Parathyroid adenoma (tissue), 2 donors: ENCODE measurements around the gene ADGRF5.
"Not testable (repeated sequence)": the region's sequence is repeated elsewhere in the genome, so short reads cannot be mapped to it uniquely, and the experiment has no call there.

ENCODE experiments used
- H2AFZ ChIP-seq: fragments of 300-600 bp; sonication (generic); one replicate; pipeline ENCODE4 v1.7.0; 2017; ENCODE audit warnings: antibody characterized with exemption, mild to moderate bottlenecking
- H3K27ac ChIP-seq: fragments of 300-600 bp; sonication (generic); one replicate; pipeline ENCODE4 v1.7.0; 2017
- H3K27me3 ChIP-seq: fragments of 300-600 bp; sonication (generic); one replicate; pipeline ENCODE4 v1.7.0; 2017; ENCODE audit warnings: low read length; ENCODE audit not compliant: control insufficient read depth, insufficient read depth
- H3K36me3 ChIP-seq: fragments of 300-600 bp; sonication (generic); one replicate; pipeline ENCODE4 v1.7.0; 2017; ENCODE audit warnings: low read length; ENCODE audit not compliant: control insufficient read depth, insufficient read depth
- H3K4me1 ChIP-seq: fragments of 300-600 bp; sonication (generic); one replicate; pipeline ENCODE4 v1.7.0; 2017; ENCODE audit warnings: control low read depth
- H3K4me2 ChIP-seq: fragments of 300-600 bp; sonication (generic); one replicate; pipeline ENCODE4 v1.7.0; 2017; ENCODE audit warnings: low read length
- H3K4me3 ChIP-seq: fragments of 300-600 bp; sonication (generic); one replicate; pipeline ENCODE4 v1.7.0; 2017; ENCODE audit warnings: low read depth, low read length
- H3K79me2 ChIP-seq: fragments of 300-600 bp; sonication (generic); one replicate; pipeline ENCODE4 v1.7.0; 2017; ENCODE audit warnings: control low read depth
- H3K9ac ChIP-seq: fragments of 300-600 bp; sonication (generic); one replicate; pipeline ENCODE4 v1.7.0; 2017; ENCODE audit warnings: mild to moderate bottlenecking
- H3K9me3 ChIP-seq: fragments of 300-600 bp; sonication (generic); one replicate; pipeline ENCODE4 v1.7.0; 2017; ENCODE audit warnings: low read length; ENCODE audit not compliant: control insufficient read depth
- TF ChIP-seq, protein P1 (sequence below): fragments of 300-600 bp; sonication (generic); IDR thresholded peaks from one replicate; pipeline ENCODE4 v1.7.0; 2017; ENCODE audit warnings: antibody characterized with exemption, mild to moderate bottlenecking
- donor health status: primary hyperparathyroidism.

ADGRF5 gene

DNA sequence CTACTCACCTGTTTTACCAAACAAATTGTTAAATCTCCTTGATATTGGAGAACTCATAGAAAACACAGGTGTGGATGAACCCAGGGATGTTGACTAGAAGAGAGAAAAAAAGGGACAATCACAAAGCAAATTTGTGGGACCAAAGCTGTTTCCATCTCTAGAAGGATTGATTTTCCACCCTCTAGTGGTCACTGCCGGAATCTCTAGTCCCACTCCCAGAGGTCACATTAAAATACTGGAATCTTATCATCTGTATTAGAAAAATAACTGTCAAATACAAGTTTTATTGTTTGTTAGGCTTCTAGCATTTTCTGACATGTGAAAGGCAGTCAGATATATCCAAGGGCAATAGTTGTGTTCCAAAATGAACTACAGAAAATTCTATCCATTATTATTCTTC lies 65.8 kb downstream of the ADGRF5 start:
- not testable (repeated sequence) for H3K9me3 ChIP-seq, H3K4me1 ChIP-seq, H3K27me3 ChIP-seq, H3K4me2 ChIP-seq, H3K79me2 ChIP-seq, H3K36me3 ChIP-seq, H3K9ac ChIP-seq, H3K27ac ChIP-seq, H3K4me3 ChIP-seq, H2AFZ ChIP-seq
- TF ChIP-seq, protein P1, sequence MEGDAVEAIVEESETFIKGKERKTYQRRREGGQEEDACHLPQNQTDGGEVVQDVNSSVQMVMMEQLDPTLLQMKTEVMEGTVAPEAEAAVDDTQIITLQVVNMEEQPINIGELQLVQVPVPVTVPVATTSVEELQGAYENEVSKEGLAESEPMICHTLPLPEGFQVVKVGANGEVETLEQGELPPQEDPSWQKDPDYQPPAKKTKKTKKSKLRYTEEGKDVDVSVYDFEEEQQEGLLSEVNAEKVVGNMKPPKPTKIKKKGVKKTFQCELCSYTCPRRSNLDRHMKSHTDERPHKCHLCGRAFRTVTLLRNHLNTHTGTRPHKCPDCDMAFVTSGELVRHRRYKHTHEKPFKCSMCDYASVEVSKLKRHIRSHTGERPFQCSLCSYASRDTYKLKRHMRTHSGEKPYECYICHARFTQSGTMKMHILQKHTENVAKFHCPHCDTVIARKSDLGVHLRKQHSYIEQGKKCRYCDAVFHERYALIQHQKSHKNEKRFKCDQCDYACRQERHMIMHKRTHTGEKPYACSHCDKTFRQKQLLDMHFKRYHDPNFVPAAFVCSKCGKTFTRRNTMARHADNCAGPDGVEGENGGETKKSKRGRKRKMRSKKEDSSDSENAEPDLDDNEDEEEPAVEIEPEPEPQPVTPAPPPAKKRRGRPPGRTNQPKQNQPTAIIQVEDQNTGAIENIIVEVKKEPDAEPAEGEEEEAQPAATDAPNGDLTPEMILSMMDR: peak; percentile 78

DNA sequence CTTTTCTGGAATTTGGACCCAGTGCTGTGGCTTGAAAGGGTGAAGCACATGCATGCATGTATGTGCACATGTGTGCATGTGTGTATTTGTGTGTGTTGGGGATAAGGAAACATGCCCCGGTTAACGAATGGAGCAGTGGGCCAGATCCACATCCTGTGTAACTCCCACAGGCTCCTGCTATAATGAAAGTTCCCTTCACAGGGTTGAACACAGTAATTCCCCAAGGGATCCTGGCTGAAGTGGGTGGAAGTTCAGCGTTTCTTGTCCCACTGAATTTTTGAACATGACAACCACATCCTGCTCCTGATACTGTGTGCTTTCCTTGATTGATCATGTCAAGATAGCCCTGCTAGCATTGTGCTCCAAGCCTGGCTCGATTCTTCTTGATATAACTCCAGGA lies 70.2 kb downstream of the ADGRF5 start:
- not testable (repeated sequence) for H3K9me3 ChIP-seq, H2AFZ ChIP-seq, H3K27me3 ChIP-seq, H3K4me3 ChIP-seq, H3K4me2 ChIP-seq, H3K36me3 ChIP-seq, H3K27ac ChIP-seq, H3K9ac ChIP-seq, H3K79me2 ChIP-seq, H3K4me1 ChIP-seq

DNA sequence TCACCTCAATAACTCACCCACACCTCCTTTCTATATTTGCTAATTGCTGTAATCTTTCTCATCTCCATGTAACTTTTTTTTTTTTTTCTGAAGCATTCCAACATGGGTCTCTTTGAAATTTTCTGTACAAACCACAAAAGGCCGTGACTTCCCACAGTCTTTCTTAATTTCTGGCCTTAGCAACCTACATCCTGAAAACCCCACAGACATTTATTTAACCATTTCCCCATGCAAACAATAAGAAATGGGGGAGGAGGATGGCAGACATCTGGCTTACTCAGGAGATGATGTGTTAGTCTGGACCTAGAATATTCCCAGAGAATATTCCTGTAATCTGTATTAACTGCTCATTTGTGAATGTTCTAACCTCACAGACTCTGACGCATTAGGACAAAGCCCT lies 70.9 kb downstream of the ADGRF5 start:
- H2AFZ ChIP-seq: no peak overlapping the region
- H3K9me3 ChIP-seq: no peaks in the 10 kb centered on the region
- no peaks in the 10 kb centered on the region for H3K4me1 ChIP-seq
- TF ChIP-seq, protein P1: no peak
- H3K4me2 ChIP-seq: no peak overlapping the region
- H3K36me3 ChIP-seq: no peaks in the 10 kb centered on the region
- H3K79me2 ChIP-seq: no peaks in the 10 kb centered on the region
- no peak overlapping the region for H3K27ac ChIP-seq
- no peaks in the 10 kb centered on the region for H3K27me3 ChIP-seq
- no peak overlapping the region for H3K4me3 ChIP-seq
- no peak overlapping the region for H3K9ac ChIP-seq

DNA sequence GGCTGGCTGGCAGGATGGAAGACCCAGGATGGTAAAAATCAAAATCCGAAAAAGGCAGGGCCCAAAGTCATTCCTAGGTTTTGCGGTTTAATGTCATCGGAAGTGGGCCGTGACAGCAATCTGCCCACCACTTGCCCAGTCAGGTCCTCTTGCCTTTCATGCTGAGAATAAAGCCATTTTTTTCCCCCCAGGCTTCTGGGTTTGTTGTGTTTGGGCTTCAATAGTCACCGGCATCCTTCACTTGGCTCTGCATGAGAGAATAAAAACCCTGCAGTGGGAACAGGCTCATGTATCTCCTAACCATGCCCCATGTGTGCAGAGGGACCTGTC lies 72.4 kb downstream of the ADGRF5 start:
- Histone ChIP-seq H3K9me3 (no peaks in the 10 kb centered on the region), H3K79me2 (no peaks in the 10 kb centered on the region), H3K4me1 (no peaks in the 10 kb centered on the region), H3K27ac (no peak overlapping the region), H3K4me2 (no peak overlapping the region), H2AFZ (peak overlapping the region; percentile 59), H3K36me3 (no peaks in the 10 kb centered on the region), H3K9ac (no peak overlapping the region), H3K4me3 (no peak overlapping the region), H3K27me3 (no peaks in the 10 kb centered on the region)
- TF ChIP-seq, protein P1: no peak

DNA sequence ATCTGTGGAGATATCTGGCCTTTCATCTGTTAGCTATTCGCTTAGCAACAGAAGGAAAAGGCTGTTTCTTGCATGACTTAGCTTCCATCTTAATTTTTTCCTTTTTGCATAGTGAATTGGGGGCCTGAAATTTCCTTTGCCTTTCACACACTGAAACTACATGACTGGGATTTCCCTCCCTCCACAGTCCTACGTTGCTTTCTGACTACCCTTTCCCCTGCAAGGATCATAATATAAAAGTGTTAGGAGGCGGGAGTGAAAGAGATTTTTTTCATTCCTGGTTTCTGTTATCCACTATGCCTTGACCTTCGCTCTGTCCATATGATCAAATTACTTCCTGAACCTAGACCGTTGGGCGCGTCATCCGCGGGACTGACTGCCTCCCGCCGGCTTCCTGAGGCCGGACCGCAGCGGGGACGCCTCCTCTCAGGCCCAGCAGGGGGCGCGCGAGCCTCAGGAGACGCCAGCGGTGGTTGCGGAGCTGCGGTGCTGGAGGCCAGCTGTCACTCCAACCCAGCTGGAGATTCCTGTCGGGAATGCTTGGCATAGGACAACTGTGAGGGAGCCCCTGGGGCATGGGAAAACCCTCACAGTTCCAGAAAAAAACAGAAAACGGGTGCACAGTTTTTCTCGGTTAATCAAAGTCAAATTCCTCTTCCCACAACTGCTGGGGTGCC lies 72.9 kb downstream of the ADGRF5 start:
- Histone ChIP-seq H3K79me2 (no peaks in the 10 kb centered on the region), H3K9ac (no peak overlapping the region), H3K4me2 (peak overlapping the region; percentile 67), H3K27me3 (no peaks in the 10 kb centered on the region), H2AFZ (peak overlapping the region; percentile 59), H3K4me1 (no peaks in the 10 kb centered on the region), H3K27ac (no peak overlapping the region), H3K4me3 (no peak overlapping the region), H3K36me3 (no peaks in the 10 kb centered on the region), H3K9me3 (no peaks in the 10 kb centered on the region)
- TF ChIP-seq, protein P1: peak; percentile 98
